Adipocyte (in vitro differentiated cells): ENCODE measurements around the gene XKR3.
"Not testable (repeated sequence)": the region's sequence is repeated elsewhere in the genome, so short reads cannot be mapped to it uniquely, and the experiment has no call there.

Source experiments
- DNase-seq: peaks from one replicate; pipeline ENCODE4 v3.0.0-alpha.2; 2015; ENCODE audit warnings: low read depth
- H3K27me3 ChIP-seq: replicated peaks from 2 replicates; pipeline ENCODE4 v1.7.0; 2013; ENCODE audit warnings: mild to moderate bottlenecking, low read length, moderate library complexity; ENCODE audit not compliant: control insufficient read depth, insufficient read depth
- H3K36me3 ChIP-seq: 2 replicates; pipeline ENCODE4 v1.7.0; 2013; ENCODE audit warnings: low read length, mild to moderate bottlenecking, moderate library complexity; ENCODE audit not compliant: control insufficient read depth, insufficient read depth, severe bottlenecking
- H3K4me1 ChIP-seq: 2 replicates; pipeline ENCODE4 v1.7.0; 2013; ENCODE audit warnings: mild to moderate bottlenecking, low read length, moderate library complexity; ENCODE audit not compliant: control insufficient read depth, insufficient read depth
- H3K4me3 ChIP-seq: 2 replicates; pipeline ENCODE4 v1.7.0; 2013; ENCODE audit warnings: mild to moderate bottlenecking, low read length, moderate library complexity
- H3K9ac ChIP-seq: 2 replicates; pipeline ENCODE4 v1.7.0; 2013; ENCODE audit warnings: mild to moderate bottlenecking, low read length, moderate library complexity
- H3K9me3 ChIP-seq: 2 replicates; pipeline ENCODE4 v1.7.0; 2013; ENCODE audit warnings: mild to moderate bottlenecking, low read length, moderate library complexity; ENCODE audit not compliant: control insufficient read depth

The XKR3 gene

GRCh38 chr22:16747266-16748159 lies 77.7 kb downstream of the XKR3 start:
- not testable (repeated sequence) for H3K9me3 ChIP-seq, DNase-seq, H3K4me3 ChIP-seq, H3K36me3 ChIP-seq, H3K9ac ChIP-seq, H3K4me1 ChIP-seq, H3K27me3 ChIP-seq

DNA sequence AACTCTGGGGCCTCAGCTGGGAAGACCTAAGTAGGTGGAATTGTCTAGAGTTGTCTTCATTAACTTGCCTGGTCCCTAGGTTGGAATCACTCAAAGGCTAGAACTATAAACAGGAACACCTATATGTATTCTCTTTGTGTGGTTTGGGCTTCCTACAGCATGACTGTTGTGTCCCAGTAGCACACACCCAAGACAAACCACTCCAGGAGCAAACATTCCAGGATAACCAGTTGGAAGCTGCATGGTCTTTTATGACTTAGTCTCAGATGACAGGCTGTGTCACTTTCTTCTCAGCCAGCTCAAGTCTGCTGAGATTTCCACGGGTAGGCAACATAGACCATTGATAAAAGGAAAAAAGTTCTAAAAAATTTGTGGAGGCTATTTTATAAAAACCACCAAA lies 90.9 kb downstream of the XKR3 start:
- not testable (repeated sequence) for H3K9me3 ChIP-seq, H3K4me1 ChIP-seq

More for the DNA sequence above, 90.9 kb downstream of the XKR3 start:
- not testable (repeated sequence) for H3K4me3 ChIP-seq, DNase-seq, H3K36me3 ChIP-seq, H3K27me3 ChIP-seq, H3K9ac ChIP-seq
